PC-3 (cell line): ENCODE results near the gene DUSP22.

Experiments
- CTCF ChIP-seq: fragments of 300-600 bp; sonication (generic); conservative IDR thresholded peaks from 2 replicates; pipeline ENCODE4 v1.5.1; 2017; ENCODE audit warnings: antibody characterized with exemption, low read depth, mild to moderate bottlenecking, low read length
- EZH2 ChIP-seq: fragments of 300-600 bp; sonication (generic); IDR thresholded peaks from one replicate; pipeline ENCODE4 v1.6.1; 2017; ENCODE audit warnings: antibody characterized with exemption, mild to moderate bottlenecking, low read length; ENCODE audit not compliant: unreplicated experiment
- EZH2phosphoT487 ChIP-seq: fragments of 300-600 bp; sonication (generic); IDR thresholded peaks from 2 replicates; pipeline ENCODE4 v1.6.1; 2018; ENCODE audit warnings: mild to moderate bottlenecking, antibody characterized with exemption, low read length, borderline replicate concordance

GRCh38 chr6:308768-309167 lies 16.5 kb downstream of the DUSP22 start:
- TF ChIP-seq CTCF, result no peak
- no peak for TF ChIP-seq EZH2
- no peak for TF ChIP-seq EZH2phosphoT487
